Endodermal cell (in vitro differentiated cells): ENCODE measurements around the gene RDM1. TPM values are rescaled to one million over a fixed set of nuclear protein-coding genes. Genes with fewer than 3 reads are reported as not detected.

Source experiments
- DNase-seq: peaks from one replicate; pipeline ENCODE4 v3.0.0-alpha.2; 2017
- H3K27ac ChIP-seq: 2 replicates; pipeline ENCODE4 v1.5.1; 2013; ENCODE audit warnings: mild to moderate bottlenecking, low read depth, low read length, moderate library complexity
- H3K27me3 ChIP-seq: 2 replicates; pipeline ENCODE4 v1.6.1; 2013; ENCODE audit warnings: mild to moderate bottlenecking, low read length, moderate library complexity; ENCODE audit not compliant: insufficient read depth, control insufficient read depth, poor library complexity, severe bottlenecking
- H3K36me3 ChIP-seq: 2 replicates; pipeline ENCODE4 v1.7.0; 2013; ENCODE audit warnings: mild to moderate bottlenecking, low read length, moderate library complexity; ENCODE audit not compliant: control insufficient read depth, insufficient read depth
- H3K4me1 ChIP-seq: one replicate; pipeline ENCODE4 v1.7.0; 2013; ENCODE audit warnings: low read length; ENCODE audit not compliant: control insufficient read depth, insufficient read depth
- H3K4me3 ChIP-seq: 2 replicates; pipeline ENCODE4 v1.5.1; 2013; ENCODE audit warnings: mild to moderate bottlenecking, low read length, moderate library complexity
- H3K9ac ChIP-seq: 2 replicates; pipeline ENCODE4 v1.6.1; 2013; ENCODE audit warnings: mild to moderate bottlenecking, low read length, moderate library complexity; ENCODE audit not compliant: poor library complexity, severe bottlenecking; ENCODE audit errors: extremely low read depth
- H3K9me3 ChIP-seq: 2 replicates; pipeline ENCODE4 v1.6.1; 2013; ENCODE audit warnings: mild to moderate bottlenecking, low read length, moderate library complexity; ENCODE audit not compliant: control insufficient read depth
- H3K27ac Mint-ChIP-seq: 2 replicates; pipeline ENCODE4 v1.8.0; 2020; ENCODE audit warnings: mixed read lengths
- H3K27me3 Mint-ChIP-seq: 2 replicates; pipeline ENCODE4 v1.8.0; 2021; ENCODE audit warnings: mild to moderate bottlenecking, mixed read lengths; ENCODE audit not compliant: insufficient read depth
- H3K36me3 Mint-ChIP-seq: 2 replicates; pipeline ENCODE4 v1.8.0; 2020; ENCODE audit warnings: low read depth, mixed read lengths
- H3K4me1 Mint-ChIP-seq: 2 replicates; pipeline ENCODE4 v1.8.0; 2020; ENCODE audit warnings: mixed read lengths
- H3K4me3 Mint-ChIP-seq: 2 replicates; pipeline ENCODE4 v1.8.0; 2020; ENCODE audit warnings: mild to moderate bottlenecking, moderate library complexity, mixed read lengths
- H3K9me3 Mint-ChIP-seq: 2 replicates; pipeline ENCODE4 v1.8.0; 2020; ENCODE audit warnings: mild to moderate bottlenecking, mixed read lengths
- CTCF ChIP-seq: fragments of 200-600 bp; sonication (generic); conservative IDR thresholded peaks from 2 replicates; pipeline ENCODE4 v1.5.0; 2021; ENCODE audit warnings: antibody characterized with exemption, mild to moderate bottlenecking
- WGBS, 2 experiments: methylation state at CpG; one replicate each; pipeline versions ENCODE4 v1.1.5 to v1.1.7; 2013; ENCODE audit warnings: missing lambda C conversion rate in 2 of 2, mixed read lengths in 1 of 2; ENCODE audit not compliant: insufficient coverage in 1 of 2, insufficient read length in 1 of 2; 5-methylcytosine and 5-hydroxymethylcytosine counted together
- total RNA-seq, 2 donors: library from RNA; stranded (reverse); fragmentation: NEBNext Ultra II Directional in 1 of 2; extraction: Animal tissue kit (Norgen Biotek cat#: 25700) in 1 of 2; gene quantifications; 2 replicates in 1 of 2; 3 replicates in 1 of 2; pipeline ENCODE4 v1.2.1, GENCODE V29; 2021

The RDM1 gene
- total RNA-seq, 2 donors from 2014 or later = 5.3 to 14.2 TPM

- Histone ChIP-seq H3K4me1 (no peaks in the 10 kb centered on the region), H3K27ac (no peak overlapping the region), H3K9ac (no peak overlapping the region), H3K9me3 (no peaks in the 10 kb centered on the region), H3K27me3 (peaks cover 8% of the 10 kb centered on the region), H3K36me3 (no peaks in the 10 kb centered on the region), H3K4me3 (no peak overlapping the region)
- WGBS, 2 experiments = 90 to 93% methylated on average over 2 of the region's 2 CpGs
- H3K27me3 Mint-ChIP-seq = peaks cover 19% of the 10 kb centered on the region
- no peak for DNase-seq
- no peak for TF ChIP-seq CTCF
- H3K9me3 Mint-ChIP-seq = peaks cover 4% of the 10 kb centered on the region
- no peak overlapping the region for H3K27ac Mint-ChIP-seq
- peaks cover 6% of the 10 kb centered on the region for H3K36me3 Mint-ChIP-seq
- H3K4me1 Mint-ChIP-seq = peaks cover 5% of the 10 kb centered on the region
- H3K4me3 Mint-ChIP-seq = no peak overlapping the region
These were observed 17.6 kb downstream of the RDM1 start for GRCh38 chr17:35912942-35913341.

- H3K4me1 Mint-ChIP-seq = peaks cover 5% of the 10 kb centered on the region
- peaks cover 19% of the 10 kb centered on the region for H3K27me3 Mint-ChIP-seq
- H3K9me3 Mint-ChIP-seq = peaks cover 4% of the 10 kb centered on the region
- Histone ChIP-seq H3K36me3 (no peaks in the 10 kb centered on the region), H3K9me3 (no peaks in the 10 kb centered on the region), H3K27me3 (peaks cover 8% of the 10 kb centered on the region), H3K9ac (no peak overlapping the region), H3K27ac (no peak overlapping the region), H3K4me3 (no peak overlapping the region), H3K4me1 (no peaks in the 10 kb centered on the region)
- no peak for TF ChIP-seq CTCF
- no peak for DNase-seq
- 96 to 100% methylated on average over 3 of the region's 3 CpGs for WGBS, 2 experiments
- no peak overlapping the region for H3K27ac Mint-ChIP-seq
- no peak overlapping the region for H3K4me3 Mint-ChIP-seq
- H3K36me3 Mint-ChIP-seq = peaks cover 3% of the 10 kb centered on the region
These were observed 18.1 kb downstream of the RDM1 start for GRCh38 chr17:35912339-35912912.

GRCh38 chr17:35909408-35909807 lies 21.2 kb downstream of the RDM1 start:
- Mint-ChIP-seq H3K9me3 (no peaks in the 10 kb centered on the region), H3K27ac (no peak overlapping the region), H3K4me1 (no peaks in the 10 kb centered on the region), H3K36me3 (no peaks in the 10 kb centered on the region), H3K4me3 (no peak overlapping the region), H3K27me3 (peaks cover 21% of the 10 kb centered on the region)
- H3K4me1 ChIP-seq = no peaks in the 10 kb centered on the region
- no peak for DNase-seq
- no peak overlapping the region for H3K4me3 ChIP-seq
- no peak for TF ChIP-seq CTCF
- H3K36me3 ChIP-seq = no peaks in the 10 kb centered on the region
- H3K9ac ChIP-seq = no peak overlapping the region
- peaks cover 8% of the 10 kb centered on the region for H3K27me3 ChIP-seq
- H3K9me3 ChIP-seq = no peaks in the 10 kb centered on the region
- H3K27ac ChIP-seq = no peak overlapping the region
- 90 to 96% methylated on average over 3 of the region's 3 CpGs for WGBS, 2 experiments
